GM19239 (cell line): Measurements from ENCODE around the gene KRTAP10-9.
"Not testable (repeated sequence)": the region's sequence is repeated elsewhere in the genome, so short reads cannot be mapped to it uniquely, and the experiment has no call there.

Source experiments
- DNase-seq: peaks from one replicate; pipeline ENCODE4 v3.0.0; 2011; ENCODE audit warnings: low spot score; ENCODE audit not compliant: insufficient read length
- FAIRE-seq: peaks from 2 replicates; lab custom pipeline; 2011; peaks lifted over from hg19 to GRCh38; lab: Jason Lieb, UNC

The KRTAP10-9 gene, protein sequence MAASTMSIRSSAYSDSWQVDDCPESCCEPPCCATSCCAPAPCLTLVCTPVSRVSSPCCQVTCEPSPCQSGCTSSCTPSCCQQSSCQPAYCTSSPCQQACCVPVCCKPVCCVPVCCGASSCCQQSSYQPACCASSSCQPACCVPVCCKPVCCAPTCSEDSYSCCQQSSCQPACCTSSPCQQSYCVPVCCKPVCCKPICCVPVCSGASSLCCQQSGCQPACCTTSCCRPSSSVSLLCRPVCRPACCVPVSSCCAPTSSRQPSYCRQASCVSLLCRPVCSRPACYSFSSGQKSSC

GRCh38 chr21:44626673-44627143, at the start of gene KRTAP10-9:
Gene KRTAP10-9, plus strand, starts transcription at chr21:44627093. Its CDS starts 79 bp downstream, at chr21:44627172.
- FAIRE-seq (no peak), DNase-seq (no peak)

GRCh38 chr21:44578371-44579055, 48.4 kb upstream of the KRTAP10-9 start:
- FAIRE-seq (no peak), DNase-seq (no peak)

GRCh38 chr21:44579056-44579832, 47.6 kb upstream of the KRTAP10-9 start:
- FAIRE-seq (no peak), DNase-seq (no peak)

- no peak for FAIRE-seq
Measured at GRCh38 chr21:44579833-44580144, 47.1 kb upstream of the KRTAP10-9 start.

GRCh38 chr21:44580231-44580821, 46.6 kb upstream of the KRTAP10-9 start, which contains the start of gene KRTAP10-5:
Gene KRTAP10-5, minus strand, starts transcription at chr21:44580604. Its CDS starts 26 bp downstream, at chr21:44580578.
- not testable (repeated sequence) for DNase-seq, FAIRE-seq

More at GRCh38 chr21:44579833-44580144, 47.1 kb upstream of the KRTAP10-9 start:
- no peak for DNase-seq

DNA sequence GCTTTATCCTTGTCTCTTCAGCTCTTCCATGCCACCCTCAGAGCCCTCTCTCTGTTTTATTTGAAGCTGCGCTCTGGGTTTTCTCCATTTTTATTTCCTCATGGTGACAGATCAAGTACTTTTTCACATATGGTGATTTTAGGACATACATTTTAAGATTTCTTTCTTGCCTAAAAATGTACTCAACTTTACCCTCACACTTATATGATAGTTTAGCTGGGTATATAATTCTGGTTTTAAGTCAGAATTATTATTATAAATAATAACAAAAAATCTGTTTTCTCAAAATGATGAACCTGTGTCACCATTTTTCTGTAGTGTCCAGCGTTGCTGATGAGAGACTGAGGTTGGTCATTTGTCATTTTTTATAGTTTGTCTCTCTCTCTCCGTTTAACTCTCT, 45.7 kb upstream of the KRTAP10-9 start:
- no peak for FAIRE-seq
- DNase-seq = no peak

GRCh38 chr21:44582055-44582454, 44.8 kb upstream of the KRTAP10-9 start:
- FAIRE-seq (no peak), DNase-seq (no peak)

GRCh38 chr21:44583089-44583799, 43.6 kb upstream of the KRTAP10-9 start:
- DNase-seq (no peak), FAIRE-seq (no peak)

DNA sequence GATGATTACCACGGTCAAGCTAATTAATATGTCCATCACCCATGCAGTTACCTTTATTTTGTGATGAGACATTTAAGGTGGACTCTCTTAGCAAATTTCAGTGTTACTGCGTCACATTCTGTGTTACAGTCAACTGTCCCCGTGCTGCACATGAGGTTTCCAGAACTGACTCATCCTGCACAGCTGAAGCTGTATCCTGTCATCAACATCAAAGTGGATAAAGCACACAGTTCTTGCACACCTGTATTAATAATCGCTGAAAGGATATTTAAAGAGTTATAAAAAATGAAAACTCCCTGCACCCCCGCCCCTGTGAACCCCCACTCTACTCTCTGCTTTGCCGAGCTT, 43.1 kb upstream of the KRTAP10-9 start:
- FAIRE-seq (no peak), DNase-seq (no peak)

DNA sequence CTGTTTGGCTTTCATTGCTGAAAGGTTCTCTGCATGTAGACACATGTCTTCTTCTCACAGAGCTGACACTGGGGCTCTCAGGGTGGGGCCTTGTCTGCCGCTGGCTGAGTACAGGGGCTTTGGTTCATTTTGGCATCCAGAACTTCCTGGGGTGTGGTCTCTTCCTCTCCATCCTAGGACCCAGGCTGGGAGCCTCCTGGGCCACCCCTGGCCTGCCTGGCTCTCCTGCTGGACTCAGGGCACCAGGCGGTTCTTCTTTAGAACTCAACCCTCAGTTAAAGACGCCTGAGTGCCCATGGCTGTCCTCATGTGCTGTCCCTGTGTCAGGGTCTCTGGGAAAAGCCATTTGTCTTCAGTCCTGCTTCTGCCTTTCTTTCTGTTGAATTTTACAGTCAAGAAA, 41.0 kb upstream of the KRTAP10-9 start:
- FAIRE-seq = no peak
- no peak for DNase-seq

- FAIRE-seq = no peak
- DNase-seq = no peak
Measured at GRCh38 chr21:44589094-44589493, 37.8 kb upstream of the KRTAP10-9 start.

- DNase-seq = no peak
- no peak for FAIRE-seq
Measured at GRCh38 chr21:44589586-44590305, 37.1 kb upstream of the KRTAP10-9 start.

- FAIRE-seq (no peak), DNase-seq (no peak)
Measured at GRCh38 chr21:44590311-44590721, 36.6 kb upstream of the KRTAP10-9 start.

DNA sequence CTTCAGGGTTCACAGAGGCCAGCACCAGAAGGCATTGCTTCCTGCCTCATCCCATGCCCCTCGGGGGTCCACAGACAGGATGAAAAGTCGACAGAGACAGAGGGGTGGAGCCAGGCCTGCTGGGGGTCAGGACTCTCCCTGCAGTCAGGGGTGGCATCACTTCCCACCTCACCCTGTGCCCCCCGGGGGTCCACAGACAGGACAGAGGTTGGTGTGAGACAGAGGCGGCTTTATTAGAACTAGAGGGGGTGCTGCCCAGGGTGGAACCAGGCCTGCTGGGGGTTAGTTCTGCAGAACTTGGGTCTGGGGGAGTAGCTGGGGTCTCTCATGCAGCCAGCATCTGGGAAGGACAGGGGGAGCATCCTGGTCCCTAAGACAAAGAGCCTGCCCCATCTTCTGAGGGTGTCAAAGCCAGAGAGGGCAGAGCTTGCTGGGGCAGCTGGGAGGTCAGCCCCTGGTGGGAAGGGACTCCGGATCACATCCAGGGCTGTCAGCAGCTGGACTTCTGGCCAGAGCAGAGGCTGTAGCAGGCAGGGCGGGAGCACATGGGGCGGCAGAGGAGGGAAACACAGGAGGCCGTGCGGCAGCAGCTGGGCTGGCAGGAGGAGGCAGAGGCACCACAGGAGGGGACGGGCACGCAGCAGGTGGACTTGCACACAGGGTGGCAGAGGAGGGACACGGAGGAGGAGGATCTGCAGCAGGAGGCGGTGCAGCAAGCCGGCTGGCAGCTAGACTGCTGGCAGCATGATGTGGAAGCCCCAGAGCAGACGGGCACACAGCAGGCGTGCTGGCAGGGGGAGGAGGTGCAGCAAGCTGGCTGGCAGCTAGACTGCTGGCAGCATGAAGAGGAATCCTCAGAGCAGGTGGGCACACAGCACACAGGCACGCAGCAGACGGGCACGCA, 35.7 kb upstream of the KRTAP10-9 start:
- not testable (repeated sequence) for DNase-seq, FAIRE-seq

- not testable (repeated sequence) for DNase-seq, FAIRE-seq
Measured at GRCh38 chr21:44591801-44592130, 35.1 kb upstream of the KRTAP10-9 start.

- FAIRE-seq = no peak
- no peak for DNase-seq
Measured at GRCh38 chr21:44592446-44593311, 34.2 kb upstream of the KRTAP10-9 start, which contains the start of gene KRTAP10-6. Gene KRTAP10-6, minus strand, starts transcription at chr21:44592505. Its CDS starts 21 bp downstream, at chr21:44592484.
